HG03442 (cell line): ENCODE measurements around the gene UGDH.
"Not testable (repeated sequence)": the region's sequence is repeated elsewhere in the genome, so short reads cannot be mapped to it uniquely, and the experiment has no call there.

Experiments used
- ATAC-seq: cut with Tn5 transposase; IDR thresholded peaks from one replicate; pipeline ENCODE4 v1.9.1; 2021; ENCODE audit warnings: mild to moderate bottlenecking, moderate library complexity; ENCODE audit not compliant: unreplicated experiment

The UGDH gene

DNA sequence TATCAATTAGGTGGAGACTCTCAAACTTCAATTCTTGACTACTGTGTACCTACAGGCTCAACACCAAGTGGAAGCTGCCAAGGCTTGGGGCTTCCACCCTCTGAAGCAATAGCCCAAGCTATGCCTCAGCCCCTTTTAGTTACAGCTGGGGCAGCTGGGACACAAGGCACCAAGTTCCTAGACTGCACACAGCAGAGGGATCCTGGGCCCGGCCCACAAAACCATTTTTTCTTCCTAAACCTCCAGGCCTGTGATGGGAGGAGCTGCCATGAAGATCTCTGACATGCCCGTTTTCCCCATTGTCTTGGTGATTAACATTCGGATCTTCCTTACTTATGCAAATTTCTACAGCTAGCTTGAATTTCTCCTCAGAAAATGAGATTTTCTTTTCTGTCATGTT is 3.4 kb upstream of the UGDH start:
- ATAC-seq: no peak

DNA sequence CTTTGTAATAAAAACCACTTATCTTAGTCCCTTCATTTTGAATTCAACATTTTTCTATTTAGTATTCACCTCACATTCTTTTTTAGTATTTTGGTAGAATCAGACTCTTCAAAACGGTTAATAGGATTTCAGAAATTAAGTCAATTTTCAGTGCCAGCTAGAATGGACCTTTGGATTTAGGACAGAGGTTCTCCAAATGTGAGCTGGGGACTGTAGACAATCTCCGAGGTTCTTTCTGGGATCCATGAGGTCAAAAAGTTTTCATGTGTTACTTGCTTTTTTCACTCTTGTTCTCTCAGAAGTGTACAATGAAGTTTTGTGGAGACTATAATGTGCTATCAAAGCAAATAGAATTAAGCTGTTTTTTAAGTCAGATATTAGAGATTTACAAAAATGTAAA is 2.3 kb upstream of the UGDH start:
- no peak for ATAC-seq

- no peak for ATAC-seq
These were observed 824 bp upstream of the UGDH start for GRCh38 chr4:39528061-39528465.

GRCh38 chr4:39526765-39527295 is 409 bp downstream of the UGDH start:
- no peak for ATAC-seq

DNA sequence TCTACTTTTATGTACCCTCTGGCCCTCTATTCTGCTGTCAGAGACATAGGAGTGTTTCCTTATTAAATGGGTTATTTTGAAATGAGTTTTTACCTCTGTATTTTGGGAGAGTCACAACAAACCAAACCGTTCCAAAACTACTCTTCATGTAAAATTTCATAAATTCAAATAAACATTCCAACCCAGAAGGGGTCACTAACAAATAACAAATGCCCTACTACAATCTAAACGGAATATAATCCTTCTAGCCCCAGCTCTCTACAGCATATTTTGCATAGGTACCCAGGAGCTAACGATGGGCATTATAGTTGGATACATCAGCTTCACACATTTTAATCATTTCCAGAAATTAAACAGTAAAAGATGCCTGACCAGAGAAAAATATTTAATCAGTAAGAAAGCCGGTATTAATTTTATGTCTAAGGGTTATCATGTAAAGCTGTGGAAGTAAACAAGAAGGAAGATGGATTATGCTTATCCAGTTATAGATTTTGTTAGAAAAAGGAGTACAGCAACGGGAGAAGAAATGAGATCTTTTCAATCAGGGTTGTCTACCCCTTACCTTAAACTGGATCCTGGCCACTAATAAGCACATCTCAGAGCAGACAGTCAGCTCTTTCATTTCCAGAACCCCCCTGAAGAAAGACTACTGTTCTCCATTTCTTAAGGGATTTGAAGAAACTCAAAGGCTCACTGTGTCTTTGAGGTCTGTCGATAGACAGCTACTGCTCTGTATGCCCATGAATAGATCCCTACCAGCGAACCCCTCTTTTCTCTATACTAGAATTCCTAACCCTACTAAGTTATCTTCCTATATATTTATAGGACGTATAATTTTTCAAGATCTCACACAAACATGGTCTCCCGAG is 1.2 kb downstream of the UGDH start:
- no peak for ATAC-seq

GRCh38 chr4:39524161-39524957 is 2.9 kb downstream of the UGDH start:
- no peak for ATAC-seq

- ATAC-seq: no peak
These were observed 5.2 kb downstream of the UGDH start for GRCh38 chr4:39522068-39522467.

GRCh38 chr4:39521253-39521919 is 5.9 kb downstream of the UGDH start:
- ATAC-seq: no peak

- no peak for ATAC-seq
These were observed 8.8 kb downstream of the UGDH start for GRCh38 chr4:39518484-39518883.

DNA sequence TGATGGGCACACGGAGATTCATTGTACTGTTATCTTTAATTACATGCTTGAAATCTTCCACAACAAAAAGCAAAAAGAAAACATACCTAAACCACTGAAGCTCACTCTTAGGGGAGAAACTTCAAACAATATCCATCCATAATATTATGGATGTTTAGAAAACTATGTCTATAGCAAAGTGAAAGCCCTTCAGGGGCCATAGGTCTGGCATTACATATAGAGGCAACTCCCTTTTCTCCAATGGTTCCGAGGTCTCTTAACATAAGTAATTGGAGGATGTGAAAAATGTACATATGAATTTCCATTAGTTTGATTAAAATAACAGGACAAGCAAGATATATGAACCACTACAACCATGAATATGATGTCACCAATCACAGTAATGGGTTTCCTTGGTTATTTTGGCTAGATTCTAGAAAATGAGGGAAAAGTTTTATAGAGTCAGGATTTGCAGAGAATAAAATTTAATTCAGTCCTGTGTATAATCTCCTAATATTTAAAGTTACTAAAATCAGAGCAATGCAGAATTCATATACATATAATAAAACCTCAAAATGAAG is 10.8 kb downstream of the UGDH start:
- ATAC-seq: no peak

- not testable (repeated sequence) for ATAC-seq
These were observed 11.4 kb downstream of the UGDH start for GRCh38 chr4:39515669-39516401.

DNA sequence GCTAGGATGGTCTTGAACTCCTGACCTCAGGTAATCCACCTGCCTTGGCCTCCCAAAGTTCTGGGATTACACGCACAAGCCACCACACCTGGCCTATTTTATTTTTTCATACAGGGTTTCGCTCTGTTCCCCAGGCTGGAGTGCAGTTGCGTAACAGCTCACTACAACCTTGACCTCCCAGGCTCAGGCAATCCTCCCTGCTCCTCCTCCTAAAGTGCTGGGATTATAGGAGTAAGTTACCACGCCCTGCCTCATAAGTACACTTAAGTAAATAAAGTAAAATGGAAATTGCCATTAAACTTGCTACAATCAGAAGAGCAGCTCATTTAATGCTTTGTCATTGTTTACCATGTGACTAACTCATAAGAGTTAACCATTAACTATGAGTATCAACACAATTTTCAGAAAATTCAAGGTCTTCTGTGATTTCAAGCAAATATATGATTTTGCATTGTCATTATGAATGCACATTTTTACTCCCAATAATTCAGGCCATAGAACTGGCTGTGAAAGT is 12.3 kb downstream of the UGDH start:
- ATAC-seq: no peak

DNA sequence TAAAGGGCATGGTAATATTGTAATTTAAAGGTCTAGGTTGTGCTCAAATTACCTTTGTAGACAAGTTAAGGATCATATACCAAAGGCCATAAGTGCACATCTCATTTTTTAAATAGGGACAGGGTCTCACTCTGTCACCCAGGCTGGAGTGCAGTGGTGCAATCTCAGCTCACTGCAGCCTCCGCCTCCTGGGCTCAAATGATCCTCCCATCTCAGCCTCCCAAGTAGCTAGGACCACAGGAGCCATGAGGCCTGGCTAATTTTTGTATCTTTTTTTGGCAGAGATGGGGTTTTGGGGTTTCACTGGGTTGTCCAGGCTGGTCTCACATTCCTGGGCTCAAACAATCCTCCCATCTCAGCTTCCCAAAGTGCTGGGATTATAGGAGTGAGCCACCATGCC is 13.0 kb downstream of the UGDH start:
- not testable (repeated sequence) for ATAC-seq

DNA sequence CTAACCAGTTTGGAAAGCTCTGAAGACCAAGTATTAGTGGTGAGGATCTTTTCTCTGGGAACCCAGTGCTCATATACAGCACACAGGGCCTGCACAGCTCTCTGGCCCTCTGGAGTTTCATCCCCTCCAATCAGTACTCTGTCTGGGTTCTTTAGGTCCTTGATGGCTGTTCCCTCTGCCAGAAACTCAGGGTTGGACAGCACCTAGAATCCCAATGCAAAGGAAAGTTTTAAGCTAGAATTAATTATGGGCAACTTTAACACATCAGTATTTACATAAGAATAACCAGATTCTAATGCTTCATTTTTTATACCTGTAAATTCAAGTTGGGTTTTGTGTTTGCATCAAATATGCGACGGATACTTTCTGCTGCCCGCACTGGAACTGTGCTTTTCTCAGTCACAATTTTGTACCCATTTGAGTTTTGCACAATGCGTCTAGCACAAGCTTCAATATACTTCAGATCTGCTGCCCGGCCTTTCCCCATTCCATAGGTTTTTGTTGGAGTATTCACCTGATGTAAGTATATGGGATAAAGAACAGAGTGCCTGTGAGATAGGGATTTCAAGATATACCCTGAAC is 16.8 kb downstream of the UGDH start:
- no peak for ATAC-seq

- no peak for ATAC-seq
These were observed 21.7 kb downstream of the UGDH start for GRCh38 chr4:39505581-39505980.

GRCh38 chr4:39504538-39504937 is 22.7 kb downstream of the UGDH start:
- no peak for ATAC-seq

DNA sequence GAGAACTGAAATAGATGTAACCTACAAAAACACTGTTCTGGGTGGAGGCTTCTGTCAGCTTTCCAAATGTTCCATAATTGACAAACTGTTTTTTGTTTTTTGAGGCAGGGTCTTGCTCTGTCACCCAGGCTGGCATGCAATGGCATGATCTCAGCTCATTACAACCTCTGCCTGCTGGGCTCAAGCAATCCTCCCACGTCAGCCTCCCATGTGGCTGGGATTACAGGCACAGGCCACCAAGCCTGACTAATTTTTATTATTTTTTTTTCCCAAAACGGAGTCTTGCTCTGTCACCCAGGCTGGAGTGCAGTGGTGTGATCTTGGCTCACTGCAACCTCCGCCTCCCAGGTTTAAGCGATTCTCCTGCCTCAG is 24.6 kb downstream of the UGDH start:
- ATAC-seq: not testable (repeated sequence)

- no peak for ATAC-seq
These were observed 25.1 kb downstream of the UGDH start for GRCh38 chr4:39502019-39502663.

DNA sequence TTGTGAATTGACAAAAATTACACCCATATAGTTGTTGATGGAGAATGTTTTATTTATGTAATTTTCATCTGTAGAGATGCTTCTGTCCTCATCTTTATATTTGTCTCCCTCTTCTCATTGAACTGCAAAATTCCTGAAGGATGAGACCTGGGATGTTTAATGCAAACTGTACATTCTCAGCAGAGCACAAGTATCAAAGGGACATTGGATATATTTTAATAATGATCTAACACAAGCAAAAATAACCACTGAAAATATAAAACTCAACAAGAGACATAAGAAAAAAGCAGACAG is 28.6 kb downstream of the UGDH start:
- ATAC-seq: no peak
